K562 (cell line): Measurements from ENCODE around the gene RPL36AL. TPM values are rescaled to one million over a fixed set of nuclear protein-coding genes. Genes with fewer than 3 reads are reported as not detected.

Source experiments
- ATF7 ChIP-seq: fragments of 450-650 bp; IDR thresholded peaks from 2 replicates; pipeline ENCODE4 v1.7.1; 2014; ENCODE audit warnings: mild to moderate bottlenecking, moderate library complexity
- CAMTA2 ChIP-seq: fragments of 250-450 bp; sonication (Bioruptor Pico); conservative IDR thresholded peaks from 2 replicates; pipeline ENCODE4 v1.5.1; 2022
- COPS2 ChIP-seq: fragments of 450-650 bp; conservative IDR thresholded peaks from 2 replicates; pipeline ENCODE4 v1.6.1; 2016; ENCODE audit warnings: mild to moderate bottlenecking, moderate library complexity
- DDX20 ChIP-seq: fragments of 450-650 bp; IDR thresholded peaks from 2 replicates; pipeline ENCODE4 v1.6.1; 2016; ENCODE audit warnings: missing genetic modification characterization, low read depth, mild to moderate bottlenecking, missing compliant biosample characterization, moderate library complexity
- DMBX1 ChIP-seq: fragments of 250-450 bp; sonication (Bioruptor Pico); IDR thresholded peaks from 2 replicates; pipeline ENCODE4 v1.8.0; 2022; ENCODE audit warnings: inconsistent platforms, mild to moderate bottlenecking, moderate library complexity, borderline replicate concordance
- GABPB1 ChIP-seq: sonication (generic); formaldehyde crosslinking; IDR thresholded peaks from 2 replicates; pipeline ENCODE4 v1.8.0; 2022; ENCODE audit warnings: mild to moderate bottlenecking, missing genetic modification reagents
- HDAC3 ChIP-seq: fragments of 450-650 bp; IDR thresholded peaks from 2 replicates; pipeline ENCODE4 v1.6.1; 2018; ENCODE audit warnings: borderline replicate concordance, mild to moderate bottlenecking, moderate library complexity; ENCODE audit not compliant: partially characterized antibody
- HOXB6 ChIP-seq: fragments of 250-450 bp; sonication (Bioruptor Pico); IDR thresholded peaks from 2 replicates; pipeline ENCODE4 v1.5.1; 2022; ENCODE audit warnings: mild to moderate bottlenecking, borderline replicate concordance
- MXI1 ChIP-seq: IDR thresholded peaks from 2 replicates; pipeline ENCODE4 v1.6.1; 2011; ENCODE audit warnings: low read depth, mild to moderate bottlenecking, improper control_type of control experiment, low read length
- PHF21A ChIP-seq: fragments of 450-650 bp; IDR thresholded peaks from 2 replicates; pipeline ENCODE4 v1.6.1; 2017; ENCODE audit warnings: low read depth, borderline replicate concordance
- POLR3A ChIP-seq: IDR thresholded peaks from 2 replicates; pipeline ENCODE4 v1.6.1; 2011; ENCODE audit warnings: borderline replicate concordance, mild to moderate bottlenecking, moderate library complexity; ENCODE audit not compliant: insufficient read length, insufficient read depth; ENCODE audit errors: extremely low read depth
- RBM15 ChIP-seq: fragments of 200-400 bp; formaldehyde crosslinking; IDR thresholded peaks from 2 replicates; pipeline ENCODE4 v1.6.1; 2018; ENCODE audit warnings: mild to moderate bottlenecking, low read length, moderate library complexity; ENCODE audit not compliant: insufficient read depth
- ZNF121 ChIP-seq: sonication (generic); formaldehyde crosslinking; conservative IDR thresholded peaks from 2 replicates; pipeline ENCODE4 v1.8.0; 2022; ENCODE audit warnings: missing genetic modification reagents
- ZNF146 ChIP-seq: IDR thresholded peaks from one replicate; pipeline ENCODE4 v1.6.1; 2018; ENCODE audit warnings: missing compliant biosample characterization; ENCODE audit not compliant: unreplicated experiment
- ZNF253 ChIP-seq: fragments of 250-450 bp; sonication (Bioruptor Pico); conservative IDR thresholded peaks from 2 replicates; pipeline ENCODE4 v1.6.1; 2021; ENCODE audit warnings: mild to moderate bottlenecking
- ZNF695 ChIP-seq: fragments of 450-650 bp; formaldehyde crosslinking; IDR thresholded peaks from 2 replicates; pipeline ENCODE4 v1.4.0; 2020; ENCODE audit warnings: mild to moderate bottlenecking, moderate library complexity
- polyA plus RNA-seq, 8 experiments: library from polyadenylated mRNA; depleted of rRNA in 4 of 8; stranded (reverse) in 5 of 8; unstranded in 3 of 8; fragments of >200 nt; fragmentation: Nextera tagmentation in 2 of 8; fragmentation: Illumina TruSeq in 1 of 8; extraction: Ambion mirVana in 2 of 8; extraction: Trizol in 1 of 8; gene quantifications; 2 replicates each; pipeline versions ENCODE4 v1.2.1 to v1.2.3, GENCODE V29; 2011 to 2014; ENCODE audit warnings: inconsistent platforms in 1 of 8, missing spikeins in 1 of 8
- total RNA-seq, 7 experiments: library from RNA; depleted of rRNA in 6 of 7; stranded (reverse); fragments of >200 nt in 6 of 7; fragmentation: Illumina TruSeq in 2 of 7; extraction: Trizol in 2 of 7; gene quantifications; 2 replicates each; pipeline versions ENCODE4 v1.2.1 to v1.2.3, GENCODE V29; 2011 to 2021; ENCODE audit warnings: low replicate concordance in 1 of 7
- TF ChIP-seq, protein P1 (sequence below): fragments of 250-450 bp; sonication (Bioruptor Pico); IDR thresholded peaks from 2 replicates; pipeline ENCODE4 v1.8.0; 2022; ENCODE audit warnings: inconsistent platforms, mild to moderate bottlenecking, moderate library complexity, borderline replicate concordance
- TF ChIP-seq, protein P2 (sequence below): fragments of 450-650 bp; IDR thresholded peaks from 2 replicates; pipeline ENCODE4 v1.6.1; 2018; ENCODE audit warnings: mild to moderate bottlenecking, low read depth; ENCODE audit not compliant: partially characterized antibody
- TF ChIP-seq, protein P3 (sequence below): fragments of 250-450 bp; sonication (Bioruptor Pico); IDR thresholded peaks from 2 replicates; pipeline ENCODE4 v1.4.0; 2020

RPL36AL gene
- total and polyA plus RNA-seq, 9 of the 15 experiments (the other 6 are each of a cell fraction or from before 2014, with no cell fraction given) = 146 to 674 (median 360) TPM

DNA sequence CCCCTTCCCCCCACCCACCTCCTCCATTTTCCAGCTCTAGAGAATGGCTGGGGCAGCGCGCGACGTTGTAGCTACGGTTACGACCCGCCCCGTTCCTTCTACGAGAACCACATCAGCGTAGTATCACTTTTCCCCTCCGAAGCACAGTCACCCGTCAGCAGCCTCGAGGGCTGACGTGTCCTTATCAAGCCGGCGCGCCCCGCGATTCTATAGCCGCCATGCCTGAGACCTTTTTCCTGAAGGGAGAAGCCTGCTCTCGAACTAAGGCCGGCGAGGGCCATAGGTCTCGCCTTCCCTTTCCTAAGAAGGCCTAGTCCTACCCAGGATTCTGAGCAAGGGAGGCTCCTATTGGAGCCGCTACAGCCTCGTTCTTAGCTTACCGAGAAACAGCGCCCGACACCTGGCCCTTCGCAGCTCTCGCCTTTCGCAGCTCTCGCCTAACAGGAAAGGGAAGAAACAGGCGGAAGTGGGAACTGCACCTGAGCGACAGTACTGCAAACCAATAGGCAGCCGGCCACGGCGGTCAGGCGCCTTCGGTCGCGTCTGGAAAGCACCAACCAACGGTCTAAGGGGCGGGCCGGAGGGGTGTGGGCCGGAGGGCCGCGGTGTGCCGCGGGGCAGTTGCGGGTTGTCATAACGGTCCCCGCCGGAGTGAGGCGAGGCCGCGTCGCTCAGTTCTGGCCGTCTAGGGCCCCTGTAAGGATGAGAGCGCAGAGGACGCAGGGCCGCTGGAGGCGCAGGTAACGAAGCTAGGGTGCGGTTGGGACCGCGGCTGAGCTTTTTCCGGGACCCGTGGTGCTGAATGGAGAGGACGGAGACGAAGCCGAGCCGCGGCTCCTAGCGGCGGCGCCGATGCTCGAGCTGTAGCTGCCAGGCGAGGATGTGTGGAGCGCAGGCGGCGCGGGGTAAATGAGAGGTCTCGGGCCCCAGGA lies at the start of gene RPL36AL, which contains the start of gene MGAT2 (continued):
- TF ChIP-seq HOXB6 (CRISPR knock-in tag) = no peak
- TF ChIP-seq, protein P1, sequence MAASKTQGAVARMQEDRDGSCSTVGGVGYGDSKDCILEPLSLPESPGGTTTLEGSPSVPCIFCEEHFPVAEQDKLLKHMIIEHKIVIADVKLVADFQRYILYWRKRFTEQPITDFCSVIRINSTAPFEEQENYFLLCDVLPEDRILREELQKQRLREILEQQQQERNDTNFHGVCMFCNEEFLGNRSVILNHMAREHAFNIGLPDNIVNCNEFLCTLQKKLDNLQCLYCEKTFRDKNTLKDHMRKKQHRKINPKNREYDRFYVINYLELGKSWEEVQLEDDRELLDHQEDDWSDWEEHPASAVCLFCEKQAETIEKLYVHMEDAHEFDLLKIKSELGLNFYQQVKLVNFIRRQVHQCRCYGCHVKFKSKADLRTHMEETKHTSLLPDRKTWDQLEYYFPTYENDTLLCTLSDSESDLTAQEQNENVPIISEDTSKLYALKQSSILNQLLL = no peak
- no peak for TF ChIP-seq ZNF695 (CRISPR knock-in tag)
- TF ChIP-seq ZNF253 = no peak
- TF ChIP-seq ATF7 = peak; percentile 57
- no peak for TF ChIP-seq DDX20
- TF ChIP-seq HDAC3 = no peak
- no peak; the same call in 1 of the 2 replicates for TF ChIP-seq MXI1
- no peak for TF ChIP-seq DMBX1 (CRISPR knock-in tag)
- TF ChIP-seq, protein P2, sequence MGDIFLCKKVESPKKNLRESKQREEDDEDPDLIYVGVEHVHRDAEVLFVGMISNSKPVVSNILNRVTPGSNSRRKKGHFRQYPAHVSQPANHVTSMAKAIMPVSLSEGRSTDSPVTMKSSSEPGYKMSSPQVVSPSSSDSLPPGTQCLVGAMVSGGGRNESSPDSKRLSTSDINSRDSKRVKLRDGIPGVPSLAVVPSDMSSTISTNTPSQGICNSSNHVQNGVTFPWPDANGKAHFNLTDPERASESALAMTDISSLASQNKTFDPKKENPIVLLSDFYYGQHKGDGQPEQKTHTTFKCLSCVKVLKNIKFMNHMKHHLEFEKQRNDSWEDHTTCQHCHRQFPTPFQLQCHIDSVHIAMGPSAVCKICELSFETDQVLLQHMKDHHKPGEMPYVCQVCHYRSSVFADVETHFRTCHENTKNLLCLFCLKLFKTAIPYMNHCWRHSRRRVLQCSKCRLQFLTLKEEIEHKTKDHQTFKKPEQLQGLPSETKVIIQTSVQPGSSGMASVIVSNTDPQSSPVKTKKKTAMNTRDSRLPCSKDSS = no peak
- TF ChIP-seq POLR3A = no peak
- TF ChIP-seq ZNF146 (CRISPR knock-in tag) = no peak
- no peak for TF ChIP-seq CAMTA2
- no peak for TF ChIP-seq COPS2
- no peak for TF ChIP-seq ZNF121 (CRISPR knock-in tag)
- no peak for TF ChIP-seq PHF21A
- TF ChIP-seq, protein P3, sequence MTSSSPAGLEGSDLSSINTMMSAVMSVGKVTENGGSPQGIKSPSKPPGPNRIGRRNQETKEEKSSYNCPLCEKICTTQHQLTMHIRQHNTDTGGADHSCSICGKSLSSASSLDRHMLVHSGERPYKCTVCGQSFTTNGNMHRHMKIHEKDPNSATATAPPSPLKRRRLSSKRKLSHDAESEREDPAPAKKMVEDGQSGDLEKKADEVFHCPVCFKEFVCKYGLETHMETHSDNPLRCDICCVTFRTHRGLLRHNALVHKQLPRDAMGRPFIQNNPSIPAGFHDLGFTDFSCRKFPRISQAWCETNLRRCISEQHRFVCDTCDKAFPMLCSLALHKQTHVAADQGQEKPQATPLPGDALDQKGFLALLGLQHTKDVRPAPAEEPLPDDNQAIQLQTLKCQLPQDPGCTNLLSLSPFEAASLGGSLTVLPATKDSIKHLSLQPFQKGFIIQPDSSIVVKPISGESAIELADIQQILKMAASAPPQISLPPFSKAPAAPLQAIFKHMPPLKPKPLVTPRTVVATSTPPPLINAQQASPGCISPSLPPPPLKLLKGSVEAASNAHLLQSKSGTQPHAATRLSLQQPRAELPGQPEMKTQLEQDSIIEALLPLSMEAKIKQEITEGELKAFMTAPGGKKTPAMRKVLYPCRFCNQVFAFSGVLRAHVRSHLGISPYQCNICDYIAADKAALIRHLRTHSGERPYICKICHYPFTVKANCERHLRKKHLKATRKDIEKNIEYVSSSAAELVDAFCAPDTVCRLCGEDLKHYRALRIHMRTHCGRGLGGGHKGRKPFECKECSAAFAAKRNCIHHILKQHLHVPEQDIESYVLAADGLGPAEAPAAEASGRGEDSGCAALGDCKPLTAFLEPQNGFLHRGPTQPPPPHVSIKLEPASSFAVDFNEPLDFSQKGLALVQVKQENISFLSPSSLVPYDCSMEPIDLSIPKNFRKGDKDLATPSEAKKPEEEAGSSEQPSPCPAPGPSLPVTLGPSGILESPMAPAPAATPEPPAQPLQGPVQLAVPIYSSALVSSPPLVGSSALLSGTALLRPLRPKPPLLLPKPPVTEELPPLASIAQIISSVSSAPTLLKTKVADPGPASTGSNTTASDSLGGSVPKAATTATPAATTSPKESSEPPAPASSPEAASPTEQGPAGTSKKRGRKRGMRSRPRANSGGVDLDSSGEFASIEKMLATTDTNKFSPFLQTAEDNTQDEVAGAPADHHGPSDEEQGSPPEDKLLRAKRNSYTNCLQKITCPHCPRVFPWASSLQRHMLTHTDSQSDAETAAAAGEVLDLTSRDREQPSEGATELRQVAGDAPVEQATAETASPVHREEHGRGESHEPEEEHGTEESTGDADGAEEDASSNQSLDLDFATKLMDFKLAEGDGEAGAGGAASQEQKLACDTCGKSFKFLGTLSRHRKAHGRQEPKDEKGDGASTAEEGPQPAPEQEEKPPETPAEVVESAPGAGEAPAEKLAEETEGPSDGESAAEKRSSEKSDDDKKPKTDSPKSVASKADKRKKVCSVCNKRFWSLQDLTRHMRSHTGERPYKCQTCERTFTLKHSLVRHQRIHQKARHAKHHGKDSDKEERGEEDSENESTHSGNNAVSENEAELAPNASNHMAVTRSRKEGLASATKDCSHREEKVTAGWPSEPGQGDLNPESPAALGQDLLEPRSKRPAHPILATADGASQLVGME (CRISPR knock-in tag) = no peak
- TF ChIP-seq GABPB1 (CRISPR knock-in tag) = peak; percentile 84
- TF ChIP-seq RBM15 = no peak
